Fibroblast of upper back skin (primary cell): Measurements from ENCODE around the gene SPDYE4.

Experiments used
- DNase-seq: peaks from one replicate; pipeline ENCODE4 v3.0.0-alpha.2; 2013

The SPDYE4 gene

GRCh38 chr17:8708025-8708461 is 50.3 kb downstream of the SPDYE4 start:
- DNase-seq, result peak; percentile 57

- DNase-seq, result peak; percentile 63
Observed at GRCh38 chr17:8707332-8708024, 50.9 kb downstream of the SPDYE4 start.

- DNase-seq, result no peak
Observed at GRCh38 chr17:8706431-8706830, 51.9 kb downstream of the SPDYE4 start.

GRCh38 chr17:8705427-8705826 is 52.9 kb downstream of the SPDYE4 start:
- DNase-seq, result no peak

GRCh38 chr17:8703001-8703400 is 55.3 kb downstream of the SPDYE4 start:
- no peak for DNase-seq

- DNase-seq, result no peak
Observed at GRCh38 chr17:8701754-8702153, 56.6 kb downstream of the SPDYE4 start.

- no peak for DNase-seq
Observed at GRCh38 chr17:8701221-8701620, 57.1 kb downstream of the SPDYE4 start.
